H1 (cell line): ENCODE measurements around the gene PARM1. TPM values are rescaled to one million over a fixed set of nuclear protein-coding genes. Genes with fewer than 3 reads are reported as not detected.

ENCODE experiments used
- BRCA1 ChIP-seq: IDR thresholded peaks from 2 replicates; pipeline ENCODE4 v1.6.1; 2012; ENCODE audit warnings: low read depth, low read length, improper control_type of control experiment
- CHD2 ChIP-seq: IDR thresholded peaks from 2 replicates; pipeline ENCODE4 v1.6.1; 2012; ENCODE audit warnings: low read length, improper control_type of control experiment
- CTCF ChIP-seq, 3 experiments: IDR thresholded peaks; 1 replicate in 2 of 3; 2 replicates in 1 of 3; pipeline versions ENCODE4 v1.5.1 to v1.6.1; 2011; ENCODE audit warnings: low read length in 3 of 3, mild to moderate bottlenecking in 3 of 3, inconsistent platforms in 2 of 3, low read depth in 1 of 3, moderate library complexity in 1 of 3; ENCODE audit not compliant: insufficient read depth in 1 of 3; ENCODE audit errors: control extremely low read depth in 1 of 3
- JUN ChIP-seq: IDR thresholded peaks from 2 replicates; pipeline ENCODE4 v1.6.1; 2011; ENCODE audit warnings: low read depth, mild to moderate bottlenecking, improper control_type of control experiment, low read length
- KDM4A ChIP-seq: IDR thresholded peaks from one replicate; pipeline ENCODE4 v1.7.1; 2012; ENCODE audit warnings: low read depth, mild to moderate bottlenecking, moderate library complexity, low read length, inconsistent platforms; ENCODE audit not compliant: severe bottlenecking
- SIN3A ChIP-seq, 2 experiments: IDR thresholded peaks in 1 of 2; conservative IDR thresholded peaks in 1 of 2; 2 replicates each; pipeline ENCODE4 v1.6.1; 2011 to 2012; ENCODE audit warnings: low read length in 2 of 2, improper control_type of control experiment in 1 of 2, low read depth in 1 of 2, mild to moderate bottlenecking in 1 of 2
- SP1 ChIP-seq: IDR thresholded peaks from 2 replicates; pipeline ENCODE4 v1.6.1; 2011; ENCODE audit warnings: low read depth, low read length
- polyA plus RNA-seq, 7 experiments: library from polyadenylated mRNA; depleted of rRNA in 3 of 7; stranded (reverse) in 5 of 7; unstranded in 2 of 7; fragments of >200 nt in 5 of 7; fragments of 200-250 nt in 2 of 7; gene quantifications; 1 replicate in 5 of 7; 2 replicates in 1 of 7; 4 replicates in 1 of 7; pipeline versions ENCODE4 v1.2.1 to v1.2.3, GENCODE V29; 2011 to 2013; ENCODE audit warnings: missing spikeins in 2 of 7, mixed read lengths in 2 of 7
- total RNA-seq: library from RNA; stranded (reverse); fragmentation: NEBNext Ultra II Directional; extraction: Animal tissue kit (Norgen Biotek cat#: 25700); gene quantifications from 2 replicates; pipeline ENCODE4 v1.2.1, GENCODE V29; 2021

The PARM1 gene
- total and polyA plus RNA-seq, 2 of the 8 experiments (the other 6 are each of a cell fraction or from before 2014, with no cell fraction given) = 2.0 to 5.3 TPM

- no peak for TF ChIP-seq CTCF (IDR thresholded peaks at IDR 0.05; ENCODE audit: control extremely low read depth in 1 of 3, insufficient read depth in 1 of 3, low read depth in 1 of 3, low read length in 3 of 3)
- TF ChIP-seq CHD2 = no peak
- no peak for TF ChIP-seq JUN
- no peak for TF ChIP-seq SIN3A (conservative IDR thresholded peaks at IDR 0.05 in 1 of 2, IDR thresholded peaks at IDR 0.05 in 1 of 2; ENCODE audit: low read depth in 1 of 2, low read length in 2 of 2)
- no peak for TF ChIP-seq KDM4A
- TF ChIP-seq SP1 = no peak
- TF ChIP-seq BRCA1 = no peak
Measured at GRCh38 chr4:75063433-75063832, 130.5 kb downstream of the PARM1 start (continued).
